Kidney epithelial cell (primary cell): Measurements from ENCODE around the gene MRPL20. TPM values are rescaled to one million over a fixed set of nuclear protein-coding genes. Genes with fewer than 3 reads are reported as not detected.

Experiments
- DNase-seq: peaks from one replicate; pipeline ENCODE4 v3.0.0-alpha.2; 2010; ENCODE audit warnings: low read depth
- H3K27me3 ChIP-seq: 2 replicates; pipeline ENCODE4 v1.6.0; 2011; ENCODE audit warnings: low read length; ENCODE audit not compliant: control insufficient read depth, insufficient read depth
- H3K36me3 ChIP-seq: 2 replicates; pipeline ENCODE4 v1.5.1; 2011; ENCODE audit warnings: low read length; ENCODE audit not compliant: control insufficient read depth, insufficient read depth
- H3K4me3 ChIP-seq: 2 replicates; pipeline ENCODE4 v1.5.1; 2011; ENCODE audit warnings: low read depth, mild to moderate bottlenecking, control low read depth, low read length
- total RNA-seq: library from RNA; depleted of rRNA; stranded (reverse); fragments of >200 nt; gene quantifications from 2 replicates; pipeline ENCODE4 v1.2.3, GENCODE V29; 2015
- TF ChIP-seq, protein P1 (sequence below): IDR thresholded peaks from 2 replicates; pipeline ENCODE4 v1.5.1; 2011; ENCODE audit warnings: mild to moderate bottlenecking, moderate library complexity, low read length, control low read depth, inconsistent platforms; ENCODE audit not compliant: insufficient read depth, poor library complexity, severe bottlenecking

The MRPL20 gene
- total RNA-seq, 1 donor from 2014 or later: 159 TPM

DNA sequence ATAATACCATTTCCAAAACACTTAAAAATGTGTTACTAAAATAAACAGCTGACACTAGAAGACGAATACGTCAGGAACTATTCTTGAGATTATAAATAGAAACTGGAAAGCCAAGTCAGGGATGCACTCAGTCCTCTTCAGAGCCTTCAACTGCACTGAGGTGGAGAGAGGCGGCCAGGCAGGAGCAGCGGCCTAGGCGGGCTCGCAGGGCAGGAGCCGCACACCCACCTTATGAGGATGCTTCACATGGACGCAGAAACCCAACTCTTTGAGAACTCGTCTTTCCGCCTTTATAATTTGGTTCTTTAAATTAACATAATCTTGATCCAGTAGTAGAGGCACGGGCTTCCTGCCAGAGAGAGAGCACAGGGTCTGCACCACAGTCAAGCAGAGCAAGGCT, 11.9 kb downstream of the MRPL20 start:
- Histone ChIP-seq H3K27me3 (no peaks in the 10 kb centered on the region), H3K36me3 (peaks cover 8% of the 10 kb centered on the region), H3K4me3 (no peak overlapping the region)
- DNase-seq: no peak
- TF ChIP-seq, protein P1, sequence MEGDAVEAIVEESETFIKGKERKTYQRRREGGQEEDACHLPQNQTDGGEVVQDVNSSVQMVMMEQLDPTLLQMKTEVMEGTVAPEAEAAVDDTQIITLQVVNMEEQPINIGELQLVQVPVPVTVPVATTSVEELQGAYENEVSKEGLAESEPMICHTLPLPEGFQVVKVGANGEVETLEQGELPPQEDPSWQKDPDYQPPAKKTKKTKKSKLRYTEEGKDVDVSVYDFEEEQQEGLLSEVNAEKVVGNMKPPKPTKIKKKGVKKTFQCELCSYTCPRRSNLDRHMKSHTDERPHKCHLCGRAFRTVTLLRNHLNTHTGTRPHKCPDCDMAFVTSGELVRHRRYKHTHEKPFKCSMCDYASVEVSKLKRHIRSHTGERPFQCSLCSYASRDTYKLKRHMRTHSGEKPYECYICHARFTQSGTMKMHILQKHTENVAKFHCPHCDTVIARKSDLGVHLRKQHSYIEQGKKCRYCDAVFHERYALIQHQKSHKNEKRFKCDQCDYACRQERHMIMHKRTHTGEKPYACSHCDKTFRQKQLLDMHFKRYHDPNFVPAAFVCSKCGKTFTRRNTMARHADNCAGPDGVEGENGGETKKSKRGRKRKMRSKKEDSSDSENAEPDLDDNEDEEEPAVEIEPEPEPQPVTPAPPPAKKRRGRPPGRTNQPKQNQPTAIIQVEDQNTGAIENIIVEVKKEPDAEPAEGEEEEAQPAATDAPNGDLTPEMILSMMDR: no peak

DNA sequence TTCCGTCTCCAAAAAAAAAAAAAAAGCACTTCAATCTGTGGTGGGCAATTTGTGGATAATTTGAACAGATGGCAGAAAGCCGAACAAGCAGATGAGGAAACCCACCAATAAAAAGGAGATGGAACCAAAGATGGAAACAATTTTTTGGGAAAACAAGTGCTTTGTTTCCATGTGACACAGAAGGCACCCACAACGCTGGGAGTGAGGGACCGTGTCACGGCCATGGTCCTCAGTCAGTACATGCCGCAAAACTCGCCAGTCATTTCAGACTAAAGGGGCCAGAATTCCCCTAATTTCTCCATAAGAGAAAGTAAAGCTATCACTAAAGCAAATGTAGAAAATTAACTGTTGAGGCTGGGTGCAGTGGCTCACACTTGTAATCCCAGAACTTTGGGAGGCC, 13.0 kb downstream of the MRPL20 start:
- DNase-seq: no peak
- TF ChIP-seq, protein P1: no peak
- Histone ChIP-seq H3K36me3 (peaks cover 7% of the 10 kb centered on the region), H3K4me3 (no peak overlapping the region), H3K27me3 (no peaks in the 10 kb centered on the region)

DNA sequence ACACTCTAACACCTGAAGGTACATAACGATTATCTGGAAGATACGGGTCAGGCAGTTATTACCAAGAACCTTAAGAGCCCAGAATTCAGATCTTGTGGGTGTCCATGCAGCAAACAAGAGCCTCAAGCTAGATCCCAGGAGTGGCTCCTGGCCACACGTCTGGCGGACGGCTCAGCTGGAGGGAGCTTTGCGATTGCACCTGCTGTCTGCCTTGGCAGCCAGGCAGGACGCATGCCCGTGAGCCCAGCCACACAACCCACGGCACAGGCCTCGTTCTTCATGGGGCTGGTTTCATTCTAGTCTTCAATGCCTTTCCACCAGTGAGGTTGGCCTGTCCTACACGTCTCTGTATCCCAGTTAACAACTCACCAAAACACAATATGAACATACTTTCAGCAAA, 13.7 kb downstream of the MRPL20 start:
- Histone ChIP-seq H3K4me3 (no peak overlapping the region), H3K36me3 (peaks cover 7% of the 10 kb centered on the region), H3K27me3 (no peaks in the 10 kb centered on the region)
- DNase-seq: no peak
- TF ChIP-seq, protein P1: no peak

DNA sequence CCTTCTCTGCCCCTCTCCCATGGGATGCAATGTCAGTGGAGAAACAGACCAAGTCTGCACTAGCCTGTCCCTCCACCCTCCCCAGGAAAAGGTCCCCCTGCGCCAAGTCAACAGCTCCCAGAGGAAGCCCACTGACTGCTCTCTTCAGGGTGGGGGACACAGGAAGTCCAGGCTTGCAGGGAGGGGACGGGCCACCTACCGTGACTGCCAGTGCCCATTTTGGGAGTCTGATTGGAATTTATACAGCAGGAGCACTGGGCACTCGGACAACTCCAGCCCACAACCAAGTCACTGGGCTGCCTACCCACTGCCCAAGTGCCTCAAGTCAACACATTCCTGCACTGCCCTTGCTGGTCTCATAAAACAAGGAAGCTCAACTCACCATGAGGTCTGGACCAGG, 14.1 kb downstream of the MRPL20 start:
- TF ChIP-seq, protein P1: no peak
- peaks cover 7% of the 10 kb centered on the region for H3K36me3 ChIP-seq

DNA sequence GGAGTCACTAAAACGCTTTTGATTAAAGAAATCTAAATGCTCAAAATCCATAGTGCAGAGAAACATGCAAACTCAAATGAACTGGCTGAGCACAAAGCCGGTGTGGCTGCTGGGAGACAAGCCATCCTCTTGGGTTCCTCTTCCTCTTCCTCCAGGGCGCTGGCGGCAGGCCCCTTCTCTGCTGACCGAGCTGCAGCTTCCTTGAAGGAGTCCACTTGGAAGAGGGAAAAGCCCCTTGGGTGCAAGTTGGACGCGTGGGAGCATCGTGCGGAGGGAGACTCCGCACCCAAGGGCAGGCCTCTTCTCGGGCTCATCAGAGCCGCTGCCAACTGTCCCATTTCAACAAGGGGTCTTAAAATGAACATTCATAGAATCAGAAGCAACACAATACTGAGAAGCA, 15.9 kb downstream of the MRPL20 start:
- Histone ChIP-seq H3K36me3 (peaks cover 10% of the 10 kb centered on the region), H3K4me3 (no peak overlapping the region), H3K27me3 (no peaks in the 10 kb centered on the region)
- no peak for DNase-seq
- TF ChIP-seq, protein P1: no peak

More for the DNA sequence above, 14.1 kb downstream of the MRPL20 start:
- Histone ChIP-seq H3K27me3 (no peaks in the 10 kb centered on the region), H3K4me3 (no peak overlapping the region)
- DNase-seq: no peak

DNA sequence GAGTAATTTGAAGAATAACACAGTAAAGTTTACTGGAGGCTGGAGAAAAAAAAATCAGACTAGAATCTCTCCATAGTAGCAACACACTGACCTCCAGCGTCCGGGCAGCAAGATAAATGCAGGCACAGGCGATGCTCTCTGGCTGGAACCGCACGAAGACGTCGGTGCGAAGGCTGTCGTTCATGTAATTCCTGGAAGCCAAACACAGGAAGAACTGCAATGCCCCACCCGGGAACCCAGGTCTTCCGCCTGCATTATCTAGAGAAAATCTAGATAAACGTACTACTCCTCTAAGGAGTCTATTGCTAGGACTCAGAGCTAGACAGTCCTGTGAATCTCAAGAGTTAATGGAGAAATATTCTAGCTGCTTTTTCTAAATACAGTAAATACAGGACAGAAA, 16.4 kb downstream of the MRPL20 start:
- TF ChIP-seq, protein P1: no peak
- no peaks in the 10 kb centered on the region for H3K27me3 ChIP-seq
- no peak overlapping the region for H3K4me3 ChIP-seq
- H3K36me3 ChIP-seq: peaks cover 10% of the 10 kb centered on the region
- no peak for DNase-seq
